SH-SY5Y (cell line): ENCODE results near the gene LRRC59.

ENCODE experiments used
- GATA2 ChIP-seq: IDR thresholded peaks from 2 replicates; pipeline ENCODE4 v1.6.1; 2011; ENCODE audit warnings: mild to moderate bottlenecking, low read depth, low read length
- GATA3 ChIP-seq: IDR thresholded peaks from 2 replicates; pipeline ENCODE4 v1.6.1; 2011; ENCODE audit warnings: low read depth, mild to moderate bottlenecking, low read length, moderate library complexity

DNA sequence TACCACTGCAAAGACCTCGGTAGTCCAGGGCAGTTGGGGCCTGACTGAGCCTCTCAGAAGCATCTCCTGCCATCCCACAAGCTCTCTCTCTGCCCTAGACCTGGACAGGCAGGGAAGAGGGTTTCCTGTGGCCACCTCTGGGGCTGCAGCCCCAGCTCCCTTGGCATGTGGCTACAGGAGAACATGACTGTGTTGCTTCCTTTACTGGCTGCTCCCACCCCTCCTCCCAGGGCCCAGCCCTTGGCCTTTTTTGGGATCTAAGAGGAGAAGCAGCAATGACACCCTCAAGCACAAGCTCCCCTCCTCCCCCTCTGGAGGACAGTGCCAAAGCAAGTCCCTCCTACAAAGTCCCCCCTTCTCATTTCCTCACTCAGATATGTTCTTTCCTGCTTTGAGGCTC is 29.9 kb downstream of the LRRC59 start:
- TF ChIP-seq GATA2 (no peak), GATA3 (no peak)
